ENCODE data around the gene PRKRIP1.
"Not testable (repeated sequence)": the region's sequence is repeated elsewhere in the genome, so short reads cannot be mapped to it uniquely, and the experiment has no call there.

The PRKRIP1 gene, protein sequence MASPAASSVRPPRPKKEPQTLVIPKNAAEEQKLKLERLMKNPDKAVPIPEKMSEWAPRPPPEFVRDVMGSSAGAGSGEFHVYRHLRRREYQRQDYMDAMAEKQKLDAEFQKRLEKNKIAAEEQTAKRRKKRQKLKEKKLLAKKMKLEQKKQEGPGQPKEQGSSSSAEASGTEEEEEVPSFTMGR

GRCh38 chr7:102395873-102396709 lies at the start of gene PRKRIP1:
Gene PRKRIP1, plus strand, starts transcription at chr7:102396363. Its CDS starts 49 bp downstream, at chr7:102396412.
- H3K27ac ChIP-seq (ENCODE audit: low read length): no peak within 1 kb of the TSS
- H3K4me1 ChIP-seq (ENCODE audit: control insufficient read depth, insufficient read depth, low read length): no peaks in the 10 kb centered on the region
- WGBS (ENCODE audit: insufficient coverage, insufficient read length): no CpG with 5 or more reads among the region's 59 CpGs
- H3K27me3 ChIP-seq (ENCODE audit: control insufficient read depth, insufficient read depth, low read length): no peaks in the 10 kb centered on the region
- H3K9me3 ChIP-seq (ENCODE audit: control insufficient read depth, insufficient read depth, low read length): no peaks in the 10 kb centered on the region
- H3K4me3 ChIP-seq (ENCODE audit: low read length): peak within 1 kb of the TSS; percentile 69
- H3K36me3 ChIP-seq (ENCODE audit: control insufficient read depth, insufficient read depth, low read length): peaks cover 4% of the 10 kb centered on the region; the same call in 1 of the 2 replicates
- peak; percentile 91 for DNase-seq (ENCODE audit: low read depth, low spot score)

- H3K27ac ChIP-seq (ENCODE audit: low read length); H3K9me3 ChIP-seq (ENCODE audit: control insufficient read depth, insufficient read depth, low read length); H3K36me3 ChIP-seq (ENCODE audit: control insufficient read depth, insufficient read depth, low read length); H3K27me3 ChIP-seq (ENCODE audit: control insufficient read depth, insufficient read depth, low read length); H3K4me1 ChIP-seq (ENCODE audit: control insufficient read depth, insufficient read depth, low read length); DNase-seq (ENCODE audit: low read depth, low spot score); H3K4me3 ChIP-seq (ENCODE audit: low read length): not testable (repeated sequence)
- WGBS (ENCODE audit: insufficient coverage, insufficient read length): no CpG with 5 or more reads among the region's 6 CpGs
Observed at GRCh38 chr7:102346983-102347382, 49.2 kb upstream of the PRKRIP1 start.

DNA sequence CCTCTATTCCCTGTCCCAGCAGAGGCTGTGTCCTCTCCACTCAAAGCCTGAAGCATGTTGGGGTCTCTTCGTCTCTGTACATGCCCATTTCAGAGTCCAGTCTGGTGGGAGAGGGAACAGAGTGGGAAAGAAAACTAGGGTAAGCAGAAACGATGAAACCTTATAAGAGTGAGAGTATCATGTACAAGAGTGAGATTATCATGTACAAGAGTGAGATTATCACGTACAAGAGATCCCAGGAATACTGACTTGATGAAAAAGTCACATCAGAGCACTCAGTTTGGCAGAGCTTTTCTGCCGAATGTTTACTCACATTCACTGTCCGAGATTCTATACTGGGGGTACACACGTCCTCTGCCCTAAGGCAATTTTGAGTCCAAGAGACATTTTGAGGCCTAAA lies 39.8 kb upstream of the PRKRIP1 start, which contains the start of gene SPDYE6:
SPDYE6 (minus strand) TSS at position 101 of the 400 bp plus-strand sequence. CDS start 421 bp downstream, outside the sequence.
- not testable (repeated sequence) for H3K36me3 ChIP-seq (ENCODE audit: control insufficient read depth, insufficient read depth, low read length)

DNA sequence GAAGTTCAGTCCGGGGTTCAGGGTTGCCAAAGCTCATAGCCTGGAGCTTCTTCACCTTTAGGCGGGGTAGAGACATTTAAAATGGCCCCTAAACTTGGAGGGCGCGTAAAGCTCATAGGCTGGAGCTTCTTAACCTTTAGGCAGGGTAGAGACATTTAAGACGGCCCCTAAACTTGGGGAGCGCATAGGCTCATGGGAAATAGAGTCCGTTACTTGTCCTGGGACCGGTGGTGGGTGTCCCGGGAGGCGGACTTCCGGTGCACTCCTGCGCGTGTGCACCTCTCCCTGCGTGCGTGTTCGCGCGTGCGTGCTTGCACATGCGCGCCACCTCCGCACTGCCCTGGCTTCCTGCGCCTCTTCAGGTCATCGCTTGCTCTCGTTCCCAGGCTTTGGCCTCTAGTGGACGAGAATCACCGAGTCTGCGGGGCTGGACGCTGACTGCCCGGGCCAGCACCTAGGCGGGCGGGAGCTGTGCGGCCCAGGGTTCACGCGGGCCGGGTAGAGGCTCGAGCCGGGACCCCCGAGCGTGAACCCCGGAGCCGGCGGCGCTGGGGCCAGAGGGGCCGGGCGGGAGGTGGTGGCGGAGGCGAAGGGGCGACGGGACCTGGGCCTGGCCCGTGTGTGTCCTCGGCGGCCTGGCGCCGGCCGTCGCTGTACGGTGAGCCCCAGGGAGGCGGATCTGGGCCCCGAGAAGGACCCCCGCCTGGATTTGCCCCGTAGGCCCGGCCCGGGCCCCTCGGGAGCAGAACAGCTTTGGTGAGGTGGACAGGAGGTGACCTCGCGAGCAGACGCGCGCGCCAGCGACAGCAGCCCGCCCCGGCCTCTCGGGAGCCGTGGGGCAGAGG lies 32.4 kb upstream of the PRKRIP1 start:
- H3K27me3 ChIP-seq (ENCODE audit: control insufficient read depth, insufficient read depth, low read length); H3K27ac ChIP-seq (ENCODE audit: low read length); H3K4me1 ChIP-seq (ENCODE audit: control insufficient read depth, insufficient read depth, low read length); H3K9me3 ChIP-seq (ENCODE audit: control insufficient read depth, insufficient read depth, low read length); H3K36me3 ChIP-seq (ENCODE audit: control insufficient read depth, insufficient read depth, low read length): not testable (repeated sequence)
- no CpG with 5 or more reads among the region's 76 CpGs for WGBS (ENCODE audit: insufficient coverage, insufficient read length)
- peak overlapping the region; percentile 59 for H3K4me3 ChIP-seq (ENCODE audit: low read length)
- peak; percentile 82 for DNase-seq (ENCODE audit: low read depth, low spot score)

More for the DNA sequence above, 39.8 kb upstream of the PRKRIP1 start, which contains the start of gene SPDYE6:
- no CpG with 5 or more reads among the region's 6 CpGs for WGBS (ENCODE audit: insufficient coverage, insufficient read length)
- not testable (repeated sequence) for H3K27ac ChIP-seq (ENCODE audit: low read length); H3K27me3 ChIP-seq (ENCODE audit: control insufficient read depth, insufficient read depth, low read length); H3K4me1 ChIP-seq (ENCODE audit: control insufficient read depth, insufficient read depth, low read length); DNase-seq (ENCODE audit: low read depth, low spot score); H3K4me3 ChIP-seq (ENCODE audit: low read length); H3K9me3 ChIP-seq (ENCODE audit: control insufficient read depth, insufficient read depth, low read length)

DNA sequence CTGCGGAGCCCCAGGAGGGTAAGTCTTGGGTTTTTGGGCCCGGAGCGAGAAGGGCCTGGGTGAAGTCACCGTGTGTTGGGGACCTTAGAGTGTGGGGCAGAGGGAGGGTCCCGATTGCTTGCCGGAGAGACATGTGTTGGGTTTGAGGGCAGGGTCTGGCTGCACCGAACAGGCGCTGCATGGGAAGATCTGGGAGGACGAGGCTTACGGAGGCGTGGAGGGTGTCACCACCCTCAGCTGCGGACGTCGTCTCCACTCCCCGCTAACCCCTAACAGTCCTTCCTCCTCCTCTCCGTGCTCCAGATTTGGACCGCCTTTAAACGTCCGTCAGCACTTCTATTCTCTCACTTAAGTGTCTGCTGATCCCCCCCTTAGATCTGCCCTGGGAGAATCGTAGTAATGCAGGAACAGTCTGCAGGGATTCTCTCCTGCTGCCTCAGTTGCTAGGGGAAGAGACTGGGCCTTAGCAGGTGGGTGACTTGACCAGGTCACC lies 31.7 kb upstream of the PRKRIP1 start:
- not testable (repeated sequence) for H3K27me3 ChIP-seq (ENCODE audit: control insufficient read depth, insufficient read depth, low read length); DNase-seq (ENCODE audit: low read depth, low spot score); H3K9me3 ChIP-seq (ENCODE audit: control insufficient read depth, insufficient read depth, low read length); H3K36me3 ChIP-seq (ENCODE audit: control insufficient read depth, insufficient read depth, low read length); H3K27ac ChIP-seq (ENCODE audit: low read length); H3K4me1 ChIP-seq (ENCODE audit: control insufficient read depth, insufficient read depth, low read length)
- WGBS (ENCODE audit: insufficient coverage, insufficient read length): no CpG with 5 or more reads among the region's 20 CpGs
- peak overlapping the region; percentile 59; the same call in 1 of the 2 replicates for H3K4me3 ChIP-seq (ENCODE audit: low read length)

DNA sequence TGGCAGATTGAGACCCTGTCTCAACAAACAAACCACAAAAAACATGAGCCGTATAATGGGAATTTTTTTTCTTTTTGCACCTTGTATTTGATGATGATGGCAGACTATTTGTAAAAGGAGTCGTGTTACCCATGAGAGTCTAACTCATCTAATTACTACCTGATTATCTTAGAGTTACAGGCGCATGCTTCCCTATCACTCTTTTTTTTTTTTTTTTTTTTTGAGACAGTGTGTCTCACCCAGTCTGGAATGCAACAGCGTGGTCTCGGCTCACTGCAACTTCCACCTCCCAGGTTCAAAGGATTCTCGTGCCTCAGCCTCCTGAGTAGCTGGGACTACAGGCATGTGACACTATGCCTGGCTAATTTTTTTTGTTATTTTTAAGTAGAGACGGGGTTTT lies 30.8 kb upstream of the PRKRIP1 start:
- H3K4me1 ChIP-seq (ENCODE audit: control insufficient read depth, insufficient read depth, low read length); H3K27me3 ChIP-seq (ENCODE audit: control insufficient read depth, insufficient read depth, low read length); DNase-seq (ENCODE audit: low read depth, low spot score); H3K9me3 ChIP-seq (ENCODE audit: control insufficient read depth, insufficient read depth, low read length); H3K4me3 ChIP-seq (ENCODE audit: low read length); H3K27ac ChIP-seq (ENCODE audit: low read length); H3K36me3 ChIP-seq (ENCODE audit: control insufficient read depth, insufficient read depth, low read length): not testable (repeated sequence)
- WGBS (ENCODE audit: insufficient coverage, insufficient read length): no CpG with 5 or more reads among the region's 7 CpGs

GRCh38 chr7:102370038-102370437 lies 26.1 kb upstream of the PRKRIP1 start:
- H3K9me3 ChIP-seq (ENCODE audit: control insufficient read depth, insufficient read depth, low read length); H3K36me3 ChIP-seq (ENCODE audit: control insufficient read depth, insufficient read depth, low read length); H3K27me3 ChIP-seq (ENCODE audit: control insufficient read depth, insufficient read depth, low read length); H3K4me1 ChIP-seq (ENCODE audit: control insufficient read depth, insufficient read depth, low read length); H3K4me3 ChIP-seq (ENCODE audit: low read length); H3K27ac ChIP-seq (ENCODE audit: low read length); DNase-seq (ENCODE audit: low read depth, low spot score): not testable (repeated sequence)

GRCh38 chr7:102372796-102373195 lies 23.4 kb upstream of the PRKRIP1 start:
- not testable (repeated sequence) for H3K36me3 ChIP-seq (ENCODE audit: control insufficient read depth, insufficient read depth, low read length); DNase-seq (ENCODE audit: low read depth, low spot score); H3K27me3 ChIP-seq (ENCODE audit: control insufficient read depth, insufficient read depth, low read length); H3K9me3 ChIP-seq (ENCODE audit: control insufficient read depth, insufficient read depth, low read length); H3K4me3 ChIP-seq (ENCODE audit: low read length); H3K4me1 ChIP-seq (ENCODE audit: control insufficient read depth, insufficient read depth, low read length); H3K27ac ChIP-seq (ENCODE audit: low read length)
- no CpG with 5 or more reads among the region's 2 CpGs for WGBS (ENCODE audit: insufficient coverage, insufficient read length)

DNA sequence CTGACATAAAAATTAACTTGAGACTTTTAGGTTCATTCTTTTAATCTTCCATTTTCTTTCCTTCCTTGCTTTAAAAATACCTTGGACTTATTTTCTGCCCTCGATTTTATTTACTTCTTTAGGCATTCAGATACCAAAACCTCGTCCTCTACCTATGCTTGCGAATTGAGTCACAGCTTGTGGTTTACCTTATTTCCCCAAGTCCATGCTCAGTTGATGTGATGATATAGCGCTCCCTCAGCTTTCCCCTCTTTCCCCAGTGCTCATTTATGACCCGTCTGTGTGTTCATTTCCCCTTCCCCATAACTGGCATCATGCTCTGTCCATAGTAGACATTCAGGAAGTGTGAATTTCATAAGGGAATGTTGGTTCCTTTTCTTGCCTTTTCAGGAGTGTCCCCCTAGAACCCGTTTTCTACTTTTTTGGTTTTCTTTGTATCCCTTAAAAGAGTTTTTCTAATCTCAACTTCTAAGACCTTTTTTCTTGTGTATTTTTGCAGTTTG lies 19.1 kb upstream of the PRKRIP1 start:
- Histone ChIP-seq H3K36me3 (ENCODE audit: control insufficient read depth, insufficient read depth, low read length) (peaks cover 4% of the 10 kb centered on the region), H3K4me3 (ENCODE audit: low read length) (no peak overlapping the region), H3K9me3 (ENCODE audit: control insufficient read depth, insufficient read depth, low read length) (no peaks in the 10 kb centered on the region), H3K27me3 (ENCODE audit: control insufficient read depth, insufficient read depth, low read length) (no peaks in the 10 kb centered on the region), H3K4me1 (ENCODE audit: control insufficient read depth, insufficient read depth, low read length) (no peaks in the 10 kb centered on the region), H3K27ac (ENCODE audit: low read length) (no peak overlapping the region)
- DNase-seq (ENCODE audit: low read depth, low spot score): no peak
- WGBS (ENCODE audit: insufficient coverage, insufficient read length): no CpG with 5 or more reads among the region's 6 CpGs

DNA sequence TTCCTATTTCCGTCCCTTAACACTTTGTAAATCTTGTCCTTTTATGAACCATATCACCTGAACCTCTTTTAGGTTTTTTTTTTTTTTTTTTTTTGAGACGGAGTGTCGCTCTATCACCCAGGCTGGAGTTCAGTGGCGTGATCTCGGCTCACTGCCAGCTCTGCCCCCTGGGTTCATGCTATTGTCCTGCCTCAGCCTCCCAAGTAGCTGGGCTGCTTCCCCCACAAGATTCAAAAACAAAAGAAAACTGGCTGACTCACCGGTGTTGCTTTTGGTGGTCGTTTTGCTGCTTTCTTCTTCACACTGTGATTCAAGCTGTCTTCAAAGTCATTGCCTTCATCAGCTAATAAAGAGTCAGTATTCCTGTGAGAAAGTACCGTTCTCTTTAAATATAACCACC lies 15.3 kb upstream of the PRKRIP1 start:
- not testable (repeated sequence) for H3K27me3 ChIP-seq (ENCODE audit: control insufficient read depth, insufficient read depth, low read length); H3K9me3 ChIP-seq (ENCODE audit: control insufficient read depth, insufficient read depth, low read length); H3K4me1 ChIP-seq (ENCODE audit: control insufficient read depth, insufficient read depth, low read length); H3K4me3 ChIP-seq (ENCODE audit: low read length); DNase-seq (ENCODE audit: low read depth, low spot score); H3K27ac ChIP-seq (ENCODE audit: low read length); H3K36me3 ChIP-seq (ENCODE audit: control insufficient read depth, insufficient read depth, low read length)
- no CpG with 5 or more reads among the region's 8 CpGs for WGBS (ENCODE audit: insufficient coverage, insufficient read length)
